Measurements from ENCODE around the gene SPINT4.
"Not testable (repeated sequence)": the region's sequence is repeated elsewhere in the genome, so short reads cannot be mapped to it uniquely, and the experiment has no call there.

SPINT4 gene

GRCh38 chr20:45722047-45722446 is at the start of gene SPINT4:
TSS of gene SPINT4 (plus strand) at chr20:45722347. CDS start at chr20:45722368, 21 bp downstream.
- no peak for DNase-seq (ENCODE audit: low read depth)

- no peak for DNase-seq (ENCODE audit: low read depth)
Measured at GRCh38 chr20:45672765-45673164, 49.4 kb upstream of the SPINT4 start.

- no peak for DNase-seq (ENCODE audit: low read depth)
Measured at GRCh38 chr20:45679650-45680049, 42.5 kb upstream of the SPINT4 start.

- no peak for DNase-seq (ENCODE audit: low read depth)
Measured at GRCh38 chr20:45685896-45686295, 36.3 kb upstream of the SPINT4 start.

- not testable (repeated sequence) for DNase-seq (ENCODE audit: low read depth)
Measured at GRCh38 chr20:45693346-45693745, 28.8 kb upstream of the SPINT4 start.

GRCh38 chr20:45695496-45695895 is 26.7 kb upstream of the SPINT4 start:
- DNase-seq (ENCODE audit: low read depth) = no peak

GRCh38 chr20:45701104-45701503 is 21.0 kb upstream of the SPINT4 start:
- no peak for DNase-seq (ENCODE audit: low read depth)

GRCh38 chr20:45701873-45702272 is 20.3 kb upstream of the SPINT4 start, which contains the start of gene WFDC13:
TSS of gene WFDC13 (plus strand) at chr20:45702038. CDS start at chr20:45702124, 86 bp downstream.
- DNase-seq (ENCODE audit: low read depth) = no peak

GRCh38 chr20:45704969-45705637 is 17.0 kb upstream of the SPINT4 start, which contains the start of gene WFDC10B:
TSS of gene WFDC10B (minus strand) at chr20:45705019. CDS start at chr20:45685992, 19,027 bp downstream.
- DNase-seq (ENCODE audit: low read depth) = no peak

- DNase-seq (ENCODE audit: low read depth) = not testable (repeated sequence)
Measured at GRCh38 chr20:45716141-45716688, 5.9 kb upstream of the SPINT4 start.

GRCh38 chr20:45725134-45725533 is 3.0 kb downstream of the SPINT4 start:
- DNase-seq (ENCODE audit: low read depth) = no peak

- no peak for DNase-seq (ENCODE audit: low read depth)
Measured at GRCh38 chr20:45727044-45727443, 4.9 kb downstream of the SPINT4 start.

- DNase-seq (ENCODE audit: low read depth) = no peak
Measured at GRCh38 chr20:45732199-45732598, 10.1 kb downstream of the SPINT4 start.

GRCh38 chr20:45735552-45735951 is 13.4 kb downstream of the SPINT4 start:
- no peak for DNase-seq (ENCODE audit: low read depth)

- no peak for DNase-seq (ENCODE audit: low read depth)
Measured at GRCh38 chr20:45735988-45736387, 13.8 kb downstream of the SPINT4 start.

GRCh38 chr20:45742596-45742995 is 20.4 kb downstream of the SPINT4 start:
- DNase-seq (ENCODE audit: low read depth) = no peak

- DNase-seq (ENCODE audit: low read depth) = no peak
Measured at GRCh38 chr20:45745015-45745414, 22.9 kb downstream of the SPINT4 start.

GRCh38 chr20:45751721-45752120 is 29.6 kb downstream of the SPINT4 start:
- no peak for DNase-seq (ENCODE audit: low read depth)

- DNase-seq (ENCODE audit: low read depth) = no peak
Measured at GRCh38 chr20:45752746-45753145, 30.6 kb downstream of the SPINT4 start.

- no peak for DNase-seq (ENCODE audit: low read depth)
Measured at GRCh38 chr20:45758096-45758495, 35.9 kb downstream of the SPINT4 start.

- not testable (repeated sequence) for DNase-seq (ENCODE audit: low read depth)
Measured at GRCh38 chr20:45759921-45760320, 37.8 kb downstream of the SPINT4 start.

- DNase-seq (ENCODE audit: low read depth) = not testable (repeated sequence)
Measured at GRCh38 chr20:45761966-45762365, 39.8 kb downstream of the SPINT4 start.

GRCh38 chr20:45764618-45765282 is 42.6 kb downstream of the SPINT4 start:
- not testable (repeated sequence) for DNase-seq (ENCODE audit: low read depth)
